ENCODE results near the gene MIEF2. TPM values are rescaled to one million over a fixed set of nuclear protein-coding genes. Genes with fewer than 3 reads are reported as not detected.

The MIEF2 gene
- total and polyA plus RNA-seq, 10 of the 15 experiments (the other 5 are each of a cell fraction or from before 2014, with no cell fraction given), result 0.16 to 9.2 (median 4.1) TPM

- ATAC-seq (peak; percentile 32), FAIRE-seq (no peak), DNase-seq (ENCODE audit: low read depth, low spot score) (no peak)
- H3K36me3 ChIP-seq (ENCODE audit: control insufficient read depth in 2 of 2, insufficient read depth in 2 of 2, low read length in 1 of 2), result peaks cover 11 to 12% of the 10 kb centered on the region in 2 experiments; a peak in 3 of 4 replicates
- POLR2A ChIA-PET, result interaction anchor here (0.5 kb wide), 1 partner anchor 41 kb away, joined by 3 read pairs; no protein-coding TSS in a partner anchor
- H3K4me1 ChIP-seq (ENCODE audit: control insufficient read depth, insufficient read depth, low read length), result peaks cover 21% of the 10 kb centered on the region
- CTCF ChIA-PET, result interaction anchor here (0.5 to 1.4 kb wide), 3 partner anchors 8 to 67 kb away, joined by 4 to 6 read pairs (median 5); no protein-coding TSS in a partner anchor
- in situ Hi-C loops (cut with MboI) (no loop called here), intact Hi-C loops (cut with micrococcal nuclease; ENCODE audit: unreplicated experiment) (no loop called here)
- RAD21 ChIA-PET (ENCODE audit: unreplicated experiment), result no interaction called here
- WGBS (ENCODE audit: insufficient coverage, insufficient replicate concordance, low lambda C conversion rate, missing lambda C conversion rate), result 18% methylated on average over 18 of the region's 18 CpGs
- SMC1A ChIA-PET (ENCODE audit: uncharacterized antibody, unreplicated experiment), result no interaction called here
- H3K9ac ChIP-seq (ENCODE audit: control insufficient read depth, insufficient read depth, low read length), result peak overlapping the region; percentile 89
- peak overlapping the region; percentile 96; the same call in 1 of the 2 replicates for H2AFZ ChIP-seq (ENCODE audit: control insufficient read depth, low read depth, low read length)
- peaks cover 14% of the 10 kb centered on the region for H3K79me2 ChIP-seq (ENCODE audit: control insufficient read depth, insufficient read depth, low read length)
- no peaks in the 10 kb centered on the region for H3K27me3 ChIP-seq (replicated peaks in 1 of 2; ENCODE audit: control insufficient read depth in 2 of 2, insufficient read depth in 2 of 2, low read length in 1 of 2)
- H4K20me1 ChIP-seq (ENCODE audit: control insufficient read depth, insufficient read depth), result no peaks in the 10 kb centered on the region
- TF ChIP-seq MYB (IDR thresholded peaks at IDR 0.05; ENCODE audit: borderline replicate concordance, low read depth, low read length), result no peak
- TF ChIP-seq EED (IDR thresholded peaks at IDR 0.05; ENCODE audit: low read depth), result no peak
- TF ChIP-seq RAD51 (IDR thresholded peaks at IDR 0.05), result no peak
- no peak for TF ChIP-seq SREBF1 (IDR thresholded peaks at IDR 0.05; ENCODE audit: low read length)
- TF ChIP-seq, protein P1, sequence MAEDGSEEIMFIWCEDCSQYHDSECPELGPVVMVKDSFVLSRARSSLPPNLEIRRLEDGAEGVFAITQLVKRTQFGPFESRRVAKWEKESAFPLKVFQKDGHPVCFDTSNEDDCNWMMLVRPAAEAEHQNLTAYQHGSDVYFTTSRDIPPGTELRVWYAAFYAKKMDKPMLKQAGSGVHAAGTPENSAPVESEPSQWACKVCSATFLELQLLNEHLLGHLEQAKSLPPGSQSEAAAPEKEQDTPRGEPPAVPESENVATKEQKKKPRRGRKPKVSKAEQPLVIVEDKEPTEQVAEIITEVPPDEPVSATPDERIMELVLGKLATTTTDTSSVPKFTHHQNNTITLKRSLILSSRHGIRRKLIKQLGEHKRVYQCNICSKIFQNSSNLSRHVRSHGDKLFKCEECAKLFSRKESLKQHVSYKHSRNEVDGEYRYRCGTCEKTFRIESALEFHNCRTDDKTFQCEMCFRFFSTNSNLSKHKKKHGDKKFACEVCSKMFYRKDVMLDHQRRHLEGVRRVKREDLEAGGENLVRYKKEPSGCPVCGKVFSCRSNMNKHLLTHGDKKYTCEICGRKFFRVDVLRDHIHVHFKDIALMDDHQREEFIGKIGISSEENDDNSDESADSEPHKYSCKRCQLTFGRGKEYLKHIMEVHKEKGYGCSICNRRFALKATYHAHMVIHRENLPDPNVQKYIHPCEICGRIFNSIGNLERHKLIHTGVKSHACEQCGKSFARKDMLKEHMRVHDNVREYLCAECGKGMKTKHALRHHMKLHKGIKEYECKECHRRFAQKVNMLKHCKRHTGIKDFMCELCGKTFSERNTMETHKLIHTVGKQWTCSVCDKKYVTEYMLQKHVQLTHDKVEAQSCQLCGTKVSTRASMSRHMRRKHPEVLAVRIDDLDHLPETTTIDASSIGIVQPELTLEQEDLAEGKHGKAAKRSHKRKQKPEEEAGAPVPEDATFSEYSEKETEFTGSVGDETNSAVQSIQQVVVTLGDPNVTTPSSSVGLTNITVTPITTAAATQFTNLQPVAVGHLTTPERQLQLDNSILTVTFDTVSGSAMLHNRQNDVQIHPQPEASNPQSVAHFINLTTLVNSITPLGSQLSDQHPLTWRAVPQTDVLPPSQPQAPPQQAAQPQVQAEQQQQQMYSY (CRISPR knock-in tag; IDR thresholded peaks at IDR 0.05), result no peak
- no peak for TF ChIP-seq ZBED1 (IDR thresholded peaks at IDR 0.05; ENCODE audit: borderline replicate concordance)
- TF ChIP-seq, protein P2, sequence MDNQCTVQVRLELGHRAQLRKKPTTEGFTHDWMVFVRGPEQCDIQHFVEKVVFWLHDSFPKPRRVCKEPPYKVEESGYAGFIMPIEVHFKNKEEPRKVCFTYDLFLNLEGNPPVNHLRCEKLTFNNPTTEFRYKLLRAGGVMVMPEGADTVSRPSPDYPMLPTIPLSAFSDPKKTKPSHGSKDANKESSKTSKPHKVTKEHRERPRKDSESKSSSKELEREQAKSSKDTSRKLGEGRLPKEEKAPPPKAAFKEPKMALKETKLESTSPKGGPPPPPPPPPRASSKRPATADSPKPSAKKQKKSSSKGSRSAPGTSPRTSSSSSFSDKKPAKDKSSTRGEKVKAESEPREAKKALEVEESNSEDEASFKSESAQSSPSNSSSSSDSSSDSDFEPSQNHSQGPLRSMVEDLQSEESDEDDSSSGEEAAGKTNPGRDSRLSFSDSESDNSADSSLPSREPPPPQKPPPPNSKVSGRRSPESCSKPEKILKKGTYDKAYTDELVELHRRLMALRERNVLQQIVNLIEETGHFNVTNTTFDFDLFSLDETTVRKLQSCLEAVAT (IDR thresholded peaks at IDR 0.05), result peak; percentile 47; the same call in 1 of the 2 replicates
- TF ChIP-seq, protein P3, sequence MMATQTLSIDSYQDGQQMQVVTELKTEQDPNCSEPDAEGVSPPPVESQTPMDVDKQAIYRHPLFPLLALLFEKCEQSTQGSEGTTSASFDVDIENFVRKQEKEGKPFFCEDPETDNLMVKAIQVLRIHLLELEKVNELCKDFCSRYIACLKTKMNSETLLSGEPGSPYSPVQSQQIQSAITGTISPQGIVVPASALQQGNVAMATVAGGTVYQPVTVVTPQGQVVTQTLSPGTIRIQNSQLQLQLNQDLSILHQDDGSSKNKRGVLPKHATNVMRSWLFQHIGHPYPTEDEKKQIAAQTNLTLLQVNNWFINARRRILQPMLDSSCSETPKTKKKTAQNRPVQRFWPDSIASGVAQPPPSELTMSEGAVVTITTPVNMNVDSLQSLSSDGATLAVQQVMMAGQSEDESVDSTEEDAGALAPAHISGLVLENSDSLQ (IDR thresholded peaks at IDR 0.05), result peak; percentile 31; the same call in 1 of the 2 replicates
- peak; percentile 27; the same call in 1 of the 2 replicates for TF ChIP-seq NBN (IDR thresholded peaks at IDR 0.05)
- 0 out of 2 replicates have a peak, but pooled peaks have one; percentile 14 for TF ChIP-seq NR2F1 (conservative IDR thresholded peaks at IDR 0.05)
- no peak for TF ChIP-seq KLF5 (IDR thresholded peaks at IDR 0.05; ENCODE audit: partially characterized antibody)
- no peak for TF ChIP-seq SUPT20H (IDR thresholded peaks at IDR 0.05; ENCODE audit: borderline replicate concordance, control insufficient read depth, low read depth, low read length)
- TF ChIP-seq TCF7 (IDR thresholded peaks at IDR 0.05; ENCODE audit: borderline replicate concordance), result no peak
- TF ChIP-seq HDGF (IDR thresholded peaks at IDR 0.05), result 0 out of 2 replicates have a peak, but pooled peaks have one; percentile 48
- TF ChIP-seq, protein P4, sequence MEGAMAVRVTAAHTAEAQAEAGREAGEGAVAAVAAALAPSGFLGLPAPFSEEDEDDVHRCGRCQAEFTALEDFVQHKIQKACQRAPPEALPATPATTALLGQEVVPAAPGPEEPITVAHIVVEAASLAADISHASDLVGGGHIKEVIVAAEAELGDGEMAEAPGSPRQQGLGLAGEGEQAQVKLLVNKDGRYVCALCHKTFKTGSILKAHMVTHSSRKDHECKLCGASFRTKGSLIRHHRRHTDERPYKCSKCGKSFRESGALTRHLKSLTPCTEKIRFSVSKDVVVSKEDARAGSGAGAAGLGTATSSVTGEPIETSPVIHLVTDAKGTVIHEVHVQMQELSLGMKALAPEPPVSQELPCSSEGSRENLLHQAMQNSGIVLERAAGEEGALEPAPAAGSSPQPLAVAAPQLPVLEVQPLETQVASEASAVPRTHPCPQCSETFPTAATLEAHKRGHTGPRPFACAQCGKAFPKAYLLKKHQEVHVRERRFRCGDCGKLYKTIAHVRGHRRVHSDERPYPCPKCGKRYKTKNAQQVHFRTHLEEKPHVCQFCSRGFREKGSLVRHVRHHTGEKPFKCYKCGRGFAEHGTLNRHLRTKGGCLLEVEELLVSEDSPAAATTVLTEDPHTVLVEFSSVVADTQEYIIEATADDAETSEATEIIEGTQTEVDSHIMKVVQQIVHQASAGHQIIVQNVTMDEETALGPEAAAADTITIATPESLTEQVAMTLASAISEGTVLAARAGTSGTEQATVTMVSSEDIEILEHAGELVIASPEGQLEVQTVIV (IDR thresholded peaks at IDR 0.05; ENCODE audit: borderline replicate concordance, partially characterized antibody), result no peak
- no TSS peak for BruUV-seq (replicated peaks)
- H3K9me3 ChIP-seq (replicated peaks; ENCODE audit: control insufficient read depth, insufficient read depth, low read length), result no peaks in the 10 kb centered on the region
- H3K4me2 ChIP-seq (ENCODE audit: control insufficient read depth, insufficient read depth), result peak overlapping the region; percentile 77
- peak overlapping the region; percentile 89 for H3K27ac ChIP-seq (ENCODE audit: control insufficient read depth, insufficient read depth)
- H3K4me3 ChIP-seq, result peak overlapping the region; percentile 97
These were observed 3.0 kb upstream of the MIEF2 start for GRCh38 chr17:18257268-18257981.

Data from GM12878 (cell line).